Endothelial cell of umbilical vein (primary cell): ENCODE measurements around the gene SFMBT1.

ENCODE experiments used
- EZH2 ChIP-seq: IDR thresholded peaks from 2 replicates; pipeline ENCODE4 v1.6.1; 2012; ENCODE audit warnings: borderline replicate concordance, low read depth, mild to moderate bottlenecking, moderate library complexity, low read length, inconsistent platforms; ENCODE audit not compliant: severe bottlenecking
- TF ChIP-seq, protein P1 (sequence below), 2 donors: IDR thresholded peaks; 1 replicate in 1 of 2; 2 replicates in 1 of 2; pipeline ENCODE4 v1.5.1; 2011; ENCODE audit warnings: low read length in 2 of 2, mild to moderate bottlenecking in 2 of 2, moderate library complexity in 2 of 2, control low read depth in 1 of 2, inconsistent platforms in 1 of 2, low read depth in 1 of 2; ENCODE audit not compliant: insufficient read depth in 1 of 2; ENCODE audit errors: extremely low read depth in 1 of 2

DNA sequence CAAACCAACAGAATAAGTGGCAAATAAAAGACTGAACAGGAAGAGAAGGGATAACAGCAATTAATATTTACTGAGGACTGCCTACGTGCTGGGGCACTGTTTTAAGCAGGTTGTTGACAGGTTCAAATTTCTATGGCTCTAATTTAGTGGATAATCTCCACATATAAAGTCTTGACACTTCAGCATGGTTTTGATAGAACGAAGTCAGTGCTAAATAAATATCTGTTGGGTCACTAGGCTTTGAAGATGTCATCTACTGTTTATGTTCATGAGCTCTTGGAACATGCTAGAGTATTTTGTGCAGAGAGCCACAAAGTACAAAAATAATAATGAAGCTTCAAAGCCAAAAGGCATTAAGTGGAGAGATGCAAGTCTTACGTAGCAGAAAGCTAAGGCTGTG, 74.0 kb downstream of the SFMBT1 start:
- TF ChIP-seq, protein P1, sequence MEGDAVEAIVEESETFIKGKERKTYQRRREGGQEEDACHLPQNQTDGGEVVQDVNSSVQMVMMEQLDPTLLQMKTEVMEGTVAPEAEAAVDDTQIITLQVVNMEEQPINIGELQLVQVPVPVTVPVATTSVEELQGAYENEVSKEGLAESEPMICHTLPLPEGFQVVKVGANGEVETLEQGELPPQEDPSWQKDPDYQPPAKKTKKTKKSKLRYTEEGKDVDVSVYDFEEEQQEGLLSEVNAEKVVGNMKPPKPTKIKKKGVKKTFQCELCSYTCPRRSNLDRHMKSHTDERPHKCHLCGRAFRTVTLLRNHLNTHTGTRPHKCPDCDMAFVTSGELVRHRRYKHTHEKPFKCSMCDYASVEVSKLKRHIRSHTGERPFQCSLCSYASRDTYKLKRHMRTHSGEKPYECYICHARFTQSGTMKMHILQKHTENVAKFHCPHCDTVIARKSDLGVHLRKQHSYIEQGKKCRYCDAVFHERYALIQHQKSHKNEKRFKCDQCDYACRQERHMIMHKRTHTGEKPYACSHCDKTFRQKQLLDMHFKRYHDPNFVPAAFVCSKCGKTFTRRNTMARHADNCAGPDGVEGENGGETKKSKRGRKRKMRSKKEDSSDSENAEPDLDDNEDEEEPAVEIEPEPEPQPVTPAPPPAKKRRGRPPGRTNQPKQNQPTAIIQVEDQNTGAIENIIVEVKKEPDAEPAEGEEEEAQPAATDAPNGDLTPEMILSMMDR (IDR thresholded peaks at IDR 0.05; ENCODE audit: extremely low read depth in 1 of 2, insufficient read depth in 1 of 2, low read depth in 1 of 2, low read length in 2 of 2), result no peak
- TF ChIP-seq EZH2, result no peak
